Loucy (cell line): ENCODE measurements around the gene TMEM132E.

Experiments
- H2AFZ ChIP-seq: fragments of 200-600 bp; sonication (generic); 2 replicates; pipeline ENCODE4 v1.6.0; 2016; ENCODE audit warnings: antibody characterized with exemption, mild to moderate bottlenecking, low read length, moderate library complexity
- H3F3A ChIP-seq: fragments of 200-600 bp; 2 replicates; pipeline ENCODE4 v1.6.0; 2016; ENCODE audit warnings: antibody characterized with exemption, low read depth, mild to moderate bottlenecking
- H3K27me3 ChIP-seq: fragments of 200-600 bp; sonication (generic); 2 replicates; pipeline ENCODE4 v1.6.1; 2014; ENCODE audit warnings: low read length, mild to moderate bottlenecking; ENCODE audit not compliant: insufficient read depth, poor library complexity, severe bottlenecking
- H3K36me3 ChIP-seq: fragments of 200-600 bp; sonication (generic); 2 replicates; pipeline ENCODE4 v1.6.1; 2016; ENCODE audit warnings: low read length; ENCODE audit not compliant: insufficient read depth
- H3K4me1 ChIP-seq: fragments of 200-600 bp; sonication (generic); 2 replicates; pipeline ENCODE4 v1.5.1; 2014; ENCODE audit warnings: low read length, mild to moderate bottlenecking; ENCODE audit not compliant: insufficient read depth, poor library complexity, severe bottlenecking
- H3K4me2 ChIP-seq: fragments of 200-600 bp; sonication (generic); 2 replicates; pipeline ENCODE4 v1.6.0; 2014; ENCODE audit warnings: antibody characterized with exemption, low read length, low read depth, mild to moderate bottlenecking; ENCODE audit not compliant: poor library complexity, severe bottlenecking
- H3K4me3 ChIP-seq: fragments of 200-600 bp; sonication (generic); 2 replicates; pipeline ENCODE4 v1.5.1; 2014; ENCODE audit warnings: low read length, mild to moderate bottlenecking, mixed read lengths; ENCODE audit not compliant: poor library complexity, severe bottlenecking
- H3K79me2 ChIP-seq: fragments of 200-600 bp; sonication (generic); 2 replicates; pipeline ENCODE4 v1.6.1; 2014; ENCODE audit warnings: low read length; ENCODE audit not compliant: insufficient read depth
- H3K9ac ChIP-seq: fragments of 200-600 bp; sonication (generic); 2 replicates; pipeline ENCODE4 v1.6.0; 2014; ENCODE audit warnings: mild to moderate bottlenecking, low read depth, low read length, moderate library complexity; ENCODE audit not compliant: poor library complexity, severe bottlenecking
- H3K9me2 ChIP-seq: fragments of 200-600 bp; sonication (generic); replicated peaks from 2 replicates; pipeline ENCODE4 v1.6.1; 2016; ENCODE audit warnings: low read depth, low read length, mixed read lengths
- H3K9me3 ChIP-seq: fragments of 200-600 bp; sonication (generic); 2 replicates; pipeline ENCODE4 v1.6.1; 2014; ENCODE audit warnings: mild to moderate bottlenecking, antibody characterized with exemption, low read length, low read depth; ENCODE audit not compliant: insufficient read depth
- H4K20me1 ChIP-seq: fragments of 200-600 bp; sonication (generic); 2 replicates; pipeline ENCODE4 v1.6.0; 2014; ENCODE audit warnings: antibody characterized with exemption, low read length, mild to moderate bottlenecking; ENCODE audit not compliant: insufficient read depth, poor library complexity, severe bottlenecking
- CTCF ChIP-seq: fragments of 200-600 bp; sonication (generic); conservative IDR thresholded peaks from 2 replicates; pipeline ENCODE4 v1.5.1; 2014; ENCODE audit warnings: mild to moderate bottlenecking, antibody characterized with exemption, low read length
- EZH2phosphoT487 ChIP-seq: fragments of 200-600 bp; IDR thresholded peaks from 2 replicates; pipeline ENCODE4 v1.6.1; 2018; ENCODE audit warnings: antibody characterized with exemption, mild to moderate bottlenecking, moderate library complexity, borderline replicate concordance

TMEM132E gene

GRCh38 chr17:34580685-34581445 lies 1.5 kb downstream of the TMEM132E start:
- H3K9me2 ChIP-seq, result no peaks in the 10 kb centered on the region

GRCh38 chr17:34581446-34582184 lies 2.2 kb downstream of the TMEM132E start:
- H3K9ac ChIP-seq, result no peak overlapping the region
- no peak overlapping the region for H2AFZ ChIP-seq
- H4K20me1 ChIP-seq, result no peaks in the 10 kb centered on the region
- no peaks in the 10 kb centered on the region for H3K36me3 ChIP-seq
- no peak overlapping the region for H3K4me2 ChIP-seq
- H3K9me2 ChIP-seq, result no peaks in the 10 kb centered on the region
- no peak overlapping the region for H3K4me3 ChIP-seq
- no peaks in the 10 kb centered on the region for H3K79me2 ChIP-seq
- H3K4me1 ChIP-seq, result peaks cover 3% of the 10 kb centered on the region
- no peaks in the 10 kb centered on the region for H3K9me3 ChIP-seq
- no peaks in the 10 kb centered on the region for H3F3A ChIP-seq
- TF ChIP-seq EZH2phosphoT487, result no peak
- no peak for TF ChIP-seq CTCF
- no peaks in the 10 kb centered on the region for H3K27me3 ChIP-seq

More at GRCh38 chr17:34580685-34581445, 1.5 kb downstream of the TMEM132E start:
- no peak overlapping the region for H3K4me2 ChIP-seq
- no peaks in the 10 kb centered on the region for H4K20me1 ChIP-seq
- TF ChIP-seq CTCF (no peak), EZH2phosphoT487 (no peak)
- H3K79me2 ChIP-seq, result no peaks in the 10 kb centered on the region
- H3K9ac ChIP-seq, result no peak overlapping the region
- no peak overlapping the region for H3K4me3 ChIP-seq
- no peak overlapping the region for H2AFZ ChIP-seq
- H3F3A ChIP-seq, result no peaks in the 10 kb centered on the region
- H3K9me3 ChIP-seq, result no peaks in the 10 kb centered on the region
- H3K27me3 ChIP-seq, result no peaks in the 10 kb centered on the region
- H3K4me1 ChIP-seq, result peaks cover 3% of the 10 kb centered on the region
- no peaks in the 10 kb centered on the region for H3K36me3 ChIP-seq

- H4K20me1 ChIP-seq, result no peaks in the 10 kb centered on the region
- no peak overlapping the region for H3K4me2 ChIP-seq
- H3K4me3 ChIP-seq, result no peak overlapping the region
- no peaks in the 10 kb centered on the region for H3F3A ChIP-seq
- TF ChIP-seq EZH2phosphoT487, result no peak
- no peak for TF ChIP-seq CTCF
- H3K36me3 ChIP-seq, result no peaks in the 10 kb centered on the region
- H3K9me3 ChIP-seq, result no peaks in the 10 kb centered on the region
- H3K79me2 ChIP-seq, result no peaks in the 10 kb centered on the region
- no peaks in the 10 kb centered on the region for H3K9me2 ChIP-seq
- H3K27me3 ChIP-seq, result no peaks in the 10 kb centered on the region
- no peak overlapping the region for H3K9ac ChIP-seq
- H2AFZ ChIP-seq, result no peak overlapping the region
- H3K4me1 ChIP-seq, result peaks cover 3% of the 10 kb centered on the region
Observed at GRCh38 chr17:34582185-34582900, 3.0 kb downstream of the TMEM132E start.
